GM10248 (cell line): ENCODE results near the gene SNAPC4.

ENCODE experiments used
- CTCF ChIA-PET: fragments of 300-600 bp; sonication (Branson Sonifier 250); formaldehyde crosslinking; extraction: SDS; loops from one replicate; lab custom pipeline; 2021; ENCODE audit warnings: antibody characterized with exemption; lab: Yijun Ruan, JAX
- POLR2A ChIA-PET: fragments of 350-650 bp; sonication (Branson Sonifier 250); formaldehyde crosslinking; extraction: SDS; loops from one replicate; lab custom pipeline; 2020; ENCODE audit warnings: antibody characterized with exemption; lab: Yijun Ruan, JAX
- DNase-seq: peaks from one replicate; pipeline ENCODE4 v3.0.0; 2012; ENCODE audit errors: extremely low spot score
- CTCF ChIP-seq: IDR thresholded peaks from 2 replicates; pipeline ENCODE4 v1.5.1; 2012; ENCODE audit warnings: mild to moderate bottlenecking, low read depth; ENCODE audit errors: extremely low read depth, missing control alignments, control extremely low read depth

Gene SNAPC4

GRCh38 chr9:136351252-136351800 is 48.6 kb downstream of the SNAPC4 start:
- POLR2A ChIA-PET, result no interaction called here
- no peak for TF ChIP-seq CTCF
- CTCF ChIA-PET, result no interaction called here
- no peak for DNase-seq
